GM10266 (cell line): ENCODE results near the gene SREBF1.
A peak's percentile ranks its signal among the peaks of the same experiment; 100 is the strongest.

ENCODE experiments used
- DNase-seq: peaks from one replicate; pipeline ENCODE4 v3.0.0; 2012; ENCODE audit errors: extremely low spot score
- TF ChIP-seq, protein P1 (sequence below): IDR thresholded peaks from 2 replicates; pipeline ENCODE4 v1.5.1; 2012; ENCODE audit warnings: mild to moderate bottlenecking, low read depth; ENCODE audit not compliant: control insufficient read depth, insufficient read depth; ENCODE audit errors: missing control alignments

SREBF1 gene

GRCh38 chr17:17813725-17814095, 23.1 kb downstream of the SREBF1 start:
- TF ChIP-seq, protein P1, sequence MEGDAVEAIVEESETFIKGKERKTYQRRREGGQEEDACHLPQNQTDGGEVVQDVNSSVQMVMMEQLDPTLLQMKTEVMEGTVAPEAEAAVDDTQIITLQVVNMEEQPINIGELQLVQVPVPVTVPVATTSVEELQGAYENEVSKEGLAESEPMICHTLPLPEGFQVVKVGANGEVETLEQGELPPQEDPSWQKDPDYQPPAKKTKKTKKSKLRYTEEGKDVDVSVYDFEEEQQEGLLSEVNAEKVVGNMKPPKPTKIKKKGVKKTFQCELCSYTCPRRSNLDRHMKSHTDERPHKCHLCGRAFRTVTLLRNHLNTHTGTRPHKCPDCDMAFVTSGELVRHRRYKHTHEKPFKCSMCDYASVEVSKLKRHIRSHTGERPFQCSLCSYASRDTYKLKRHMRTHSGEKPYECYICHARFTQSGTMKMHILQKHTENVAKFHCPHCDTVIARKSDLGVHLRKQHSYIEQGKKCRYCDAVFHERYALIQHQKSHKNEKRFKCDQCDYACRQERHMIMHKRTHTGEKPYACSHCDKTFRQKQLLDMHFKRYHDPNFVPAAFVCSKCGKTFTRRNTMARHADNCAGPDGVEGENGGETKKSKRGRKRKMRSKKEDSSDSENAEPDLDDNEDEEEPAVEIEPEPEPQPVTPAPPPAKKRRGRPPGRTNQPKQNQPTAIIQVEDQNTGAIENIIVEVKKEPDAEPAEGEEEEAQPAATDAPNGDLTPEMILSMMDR: no peak
- no peak for DNase-seq

GRCh38 chr17:17813055-17813724, 23.6 kb downstream of the SREBF1 start:
- TF ChIP-seq, protein P1: no peak
- DNase-seq: no peak

DNA sequence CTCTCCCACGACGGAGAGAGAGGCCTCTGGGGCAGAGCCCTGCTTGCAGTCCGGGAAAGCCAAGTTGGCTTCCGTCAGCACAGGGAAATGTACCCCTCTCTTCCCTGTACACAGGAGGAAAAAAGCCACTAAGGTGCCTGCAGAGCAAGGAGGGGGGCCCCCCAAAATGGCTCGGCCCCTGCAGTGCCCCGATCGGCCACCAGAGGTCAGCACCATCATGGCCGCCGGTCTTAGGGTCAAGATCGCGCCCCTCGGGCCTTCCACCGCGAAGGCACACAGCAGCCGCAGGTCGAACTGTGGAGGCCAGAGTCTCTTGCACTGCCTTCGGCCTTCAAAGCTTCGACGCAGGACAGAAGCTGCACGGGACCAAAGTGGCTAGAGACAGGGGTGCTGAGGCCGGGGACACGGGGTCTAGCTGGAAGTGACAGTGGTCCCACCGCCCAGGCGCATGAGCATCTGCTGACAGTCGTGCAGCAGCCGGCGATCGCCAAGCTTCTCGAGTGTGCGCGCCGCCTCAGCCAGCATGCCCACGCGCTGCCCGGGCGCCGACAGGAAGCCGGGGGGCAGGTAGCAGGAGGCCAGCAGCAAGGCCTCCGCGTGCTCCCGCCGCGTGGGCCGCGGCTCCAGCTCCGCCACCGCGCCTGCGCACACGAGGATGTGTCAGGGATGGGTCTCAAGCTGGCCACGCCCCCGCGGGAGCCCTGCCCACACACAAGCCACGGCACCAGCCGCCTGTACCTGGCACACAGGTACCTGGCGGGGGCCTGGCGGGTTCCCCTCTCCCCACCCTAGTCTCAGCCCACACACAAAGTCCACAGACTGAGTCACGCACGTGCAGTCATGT, 24.4 kb downstream of the SREBF1 start:
- TF ChIP-seq, protein P1: peak; percentile 97
- DNase-seq: peak; percentile 94

DNA sequence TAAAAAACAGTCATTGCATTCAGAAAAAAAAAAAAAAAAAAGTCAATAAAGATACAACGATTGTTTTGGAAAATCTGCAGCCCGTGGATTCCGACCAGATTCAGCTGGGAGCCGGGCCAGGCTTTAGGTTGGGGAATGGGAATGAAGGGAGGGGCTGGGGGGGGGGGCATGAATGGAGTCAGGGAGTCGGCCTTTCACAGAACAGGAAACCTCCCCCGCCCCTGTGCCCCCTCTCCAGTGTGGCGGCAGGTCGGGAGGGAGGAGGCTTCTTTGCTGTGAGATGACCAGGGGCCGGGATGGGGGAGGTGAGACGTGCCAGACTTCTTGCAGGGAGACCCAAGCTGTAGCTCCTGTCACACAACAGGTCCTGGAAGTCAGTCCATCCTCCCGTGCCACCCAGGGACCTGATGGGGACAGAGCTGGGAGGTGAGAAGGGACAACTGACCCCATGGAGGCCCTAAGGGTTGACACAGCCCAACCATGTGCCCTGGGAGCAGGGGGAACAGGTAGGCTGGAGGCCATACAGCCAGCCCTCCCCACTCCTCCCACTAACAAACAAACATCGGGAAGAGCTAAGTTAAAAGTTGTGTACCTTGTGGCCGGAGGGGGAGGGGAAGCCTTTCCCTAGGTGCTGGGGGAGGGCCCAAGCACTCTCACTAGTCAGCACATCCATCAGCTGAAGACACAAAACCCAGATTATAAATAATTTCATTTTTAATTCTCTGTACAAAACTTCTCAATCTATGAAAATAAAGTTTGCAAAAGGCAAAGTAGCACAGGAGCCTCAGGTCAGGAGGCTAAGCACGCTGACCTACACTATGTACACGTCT, 25.2 kb downstream of the SREBF1 start:
- peak; percentile 57 for DNase-seq
- TF ChIP-seq, protein P1: no peak

GRCh38 chr17:17810895-17811248, 25.9 kb downstream of the SREBF1 start:
- no peak for DNase-seq
- TF ChIP-seq, protein P1: no peak

- peak; percentile 36 for DNase-seq
- TF ChIP-seq, protein P1: no peak
Measured at GRCh38 chr17:17810084-17810894, 26.5 kb downstream of the SREBF1 start.
